ENCODE data around the gene SPTBN5. TPM values are rescaled to one million over a fixed set of nuclear protein-coding genes. Genes with fewer than 3 reads are reported as not detected.

The SPTBN5 gene
- total RNA-seq, 2 experiments from 2014 or later, result 0.03 to 0.17 TPM

GRCh38 chr15:41900526-41901380 is 6.9 kb upstream of the SPTBN5 start:
- Histone ChIP-seq H3K79me2 (ENCODE audit: insufficient read depth, low read depth, low read length) (no peaks in the 10 kb centered on the region), H2AFZ (ENCODE audit: low read length) (no peak overlapping the region), H3K9me2 (ENCODE audit: insufficient read depth, low read length) (no peaks in the 10 kb centered on the region), H4K20me1 (ENCODE audit: insufficient read depth, low read length) (no peaks in the 10 kb centered on the region), H3K27ac (ENCODE audit: low read depth, low read length, poor library complexity, severe bottlenecking) (no peak overlapping the region), H3K4me1 (ENCODE audit: insufficient read depth, low read length, poor library complexity, severe bottlenecking) (no peaks in the 10 kb centered on the region), H3K9me3 (ENCODE audit: low read length) (peaks cover 2% of the 10 kb centered on the region; the same call in 1 of the 2 replicates), H3K36me3 (ENCODE audit: insufficient read depth, low read length) (peaks cover 25% of the 10 kb centered on the region), H3K4me2 (ENCODE audit: low read length) (no peak overlapping the region), H3K4me3 (ENCODE audit: low read depth, low read length, poor library complexity, severe bottlenecking) (no peak overlapping the region)
- intact Hi-C loops (cut with micrococcal nuclease; ENCODE audit: unreplicated experiment), result loop anchor here (5.0 kb wide), 3 partner anchors 73 to 343 kb away; partner anchors contain the start of genes JMJD7 and TYRO3
- ChIA-PET POLR2A (interaction anchor here (1.2 kb wide), 1 partner anchor 10 kb away, joined by 3 read pairs; no protein-coding TSS in a partner anchor), CTCF (ENCODE audit: unreplicated experiment) (interaction anchor here (0.6 kb wide), 1 partner anchor 166 kb away, joined by 3 read pairs; no protein-coding TSS in a partner anchor)
- BruUV-seq (replicated peaks), result no TSS peak
- TF ChIP-seq EZH2phosphoT487 (IDR thresholded peaks at IDR 0.05; ENCODE audit: borderline replicate concordance, low read depth, low read length) (no peak), CTCF (conservative IDR thresholded peaks at IDR 0.05; ENCODE audit: low read length) (no peak)
- no peak for DNase-seq (ENCODE audit: low spot score)

- H2AFZ ChIP-seq (ENCODE audit: low read length), result no peak overlapping the region
- H3K4me1 ChIP-seq (ENCODE audit: insufficient read depth, low read length, poor library complexity, severe bottlenecking), result no peaks in the 10 kb centered on the region
- no peak overlapping the region for H3K4me2 ChIP-seq (ENCODE audit: low read length)
- DNase-seq (ENCODE audit: low spot score), result no peak
- no peaks in the 10 kb centered on the region for H4K20me1 ChIP-seq (ENCODE audit: insufficient read depth, low read length)
- H3K9me2 ChIP-seq (ENCODE audit: insufficient read depth, low read length), result no peaks in the 10 kb centered on the region
- no TSS peak for BruUV-seq (replicated peaks)
- H3K27ac ChIP-seq (ENCODE audit: low read depth, low read length, poor library complexity, severe bottlenecking), result no peak overlapping the region
- H3K9me3 ChIP-seq (ENCODE audit: low read length), result no peaks in the 10 kb centered on the region
- H3K79me2 ChIP-seq (ENCODE audit: insufficient read depth, low read depth, low read length), result no peaks in the 10 kb centered on the region
- peaks cover 16% of the 10 kb centered on the region for H3K36me3 ChIP-seq (ENCODE audit: insufficient read depth, low read length)
- CTCF ChIA-PET (ENCODE audit: unreplicated experiment), result no interaction called here
- TF ChIP-seq EZH2phosphoT487 (IDR thresholded peaks at IDR 0.05; ENCODE audit: borderline replicate concordance, low read depth, low read length) (no peak), CTCF (conservative IDR thresholded peaks at IDR 0.05; ENCODE audit: low read length) (no peak)
- no peak overlapping the region for H3K4me3 ChIP-seq (ENCODE audit: low read depth, low read length, poor library complexity, severe bottlenecking)
- POLR2A ChIA-PET, result no interaction called here
- intact Hi-C loops (cut with micrococcal nuclease; ENCODE audit: unreplicated experiment), result loop anchor here (5.0 kb wide), 3 partner anchors 73 to 343 kb away; partner anchors contain the start of genes JMJD7 and TYRO3
Measured at GRCh38 chr15:41899854-41900442, 6.1 kb upstream of the SPTBN5 start.
